H54 (cell line): ENCODE measurements around the gene PLEKHO2.
A peak's percentile ranks its signal among the peaks of the same experiment; 100 is the strongest.

Experiments used
- DNase-seq: peaks from one replicate; pipeline ENCODE4 v3.0.0; 2011; ENCODE audit warnings: low spot score, mixed read lengths; ENCODE audit not compliant: insufficient read length
- FAIRE-seq: peaks from 3 replicates; lab custom pipeline; 2011; peaks lifted over from hg19 to GRCh38; lab: Jason Lieb, UNC
- POLR2A ChIP-seq: IDR thresholded peaks from 2 replicates; pipeline ENCODE4 v1.6.1; 2011; ENCODE audit warnings: low read depth, mild to moderate bottlenecking, low read length

Gene PLEKHO2

DNA sequence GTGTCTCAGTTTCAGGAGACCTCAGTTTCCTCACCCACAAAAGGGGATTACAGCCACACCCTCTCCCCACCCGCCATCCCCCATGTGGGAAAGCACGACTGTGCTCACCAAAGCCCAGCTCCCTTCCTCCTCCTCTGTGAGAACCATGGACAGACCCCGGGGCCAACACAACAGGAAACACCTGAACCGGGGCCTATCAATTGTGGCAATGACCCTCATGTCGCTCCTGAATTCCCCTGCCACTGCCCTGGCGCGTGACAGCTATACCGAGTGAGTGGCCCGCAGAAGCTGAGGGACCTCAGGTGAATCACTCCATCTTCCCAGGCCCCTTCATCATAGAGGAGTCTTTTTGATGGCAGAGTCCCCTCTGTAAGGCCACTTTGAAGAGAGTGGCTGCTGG, 28.6 kb downstream of the PLEKHO2 start:
- DNase-seq = no peak
- no peak for FAIRE-seq
- TF ChIP-seq POLR2A = no peak

DNA sequence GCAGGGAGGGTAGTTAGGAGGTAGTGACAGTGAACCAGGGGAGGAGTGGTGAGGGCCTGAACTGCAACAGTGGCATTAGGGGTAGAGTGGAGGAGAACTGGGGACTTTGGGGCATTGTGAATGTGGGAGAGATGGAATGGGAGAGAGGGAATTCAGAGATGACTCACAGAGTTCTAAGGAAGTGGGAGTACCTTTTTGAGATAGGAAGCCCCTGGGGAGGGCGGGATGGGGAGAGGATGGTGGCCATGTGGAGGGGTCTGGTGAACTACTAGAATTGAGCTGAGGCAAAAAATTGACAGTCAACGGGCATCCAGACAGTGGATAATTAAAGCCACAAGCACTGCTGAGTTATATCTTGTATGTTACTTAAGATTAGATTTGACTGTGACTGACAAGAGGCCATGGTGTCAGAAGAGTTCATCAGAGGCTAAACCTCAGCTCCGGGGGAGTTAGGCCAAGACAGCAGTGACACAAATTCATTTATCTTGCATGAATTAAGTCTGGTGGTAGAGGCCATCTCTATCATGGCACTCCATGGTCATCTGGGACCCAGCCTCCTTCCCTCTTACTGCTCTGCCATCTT, 34.0 kb downstream of the PLEKHO2 start:
- TF ChIP-seq POLR2A = no peak
- FAIRE-seq (no peak), DNase-seq (no peak)

DNA sequence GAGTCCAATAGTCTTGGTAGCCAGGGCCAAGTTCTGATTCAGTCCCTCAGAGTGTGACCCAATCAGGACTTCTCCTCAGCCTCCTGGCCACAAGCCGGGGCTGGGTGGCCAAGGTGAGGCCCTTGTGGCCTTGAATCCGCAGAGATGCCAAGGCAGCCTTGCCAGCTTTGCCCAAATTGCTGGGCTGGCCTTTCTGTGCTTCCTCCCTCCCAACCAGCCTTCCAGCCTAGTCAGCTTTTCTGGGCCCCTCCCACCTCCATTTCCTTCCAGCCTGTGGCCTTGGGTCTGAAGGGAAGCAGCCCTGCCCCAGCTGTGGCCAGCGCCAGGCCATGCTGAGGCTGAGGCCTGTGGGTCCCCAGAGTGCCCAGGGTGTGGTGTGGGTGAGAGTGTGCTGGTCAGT, 35.7 kb downstream of the PLEKHO2 start:
- FAIRE-seq = no peak
- DNase-seq = peak; percentile 45
- TF ChIP-seq POLR2A = no peak

DNA sequence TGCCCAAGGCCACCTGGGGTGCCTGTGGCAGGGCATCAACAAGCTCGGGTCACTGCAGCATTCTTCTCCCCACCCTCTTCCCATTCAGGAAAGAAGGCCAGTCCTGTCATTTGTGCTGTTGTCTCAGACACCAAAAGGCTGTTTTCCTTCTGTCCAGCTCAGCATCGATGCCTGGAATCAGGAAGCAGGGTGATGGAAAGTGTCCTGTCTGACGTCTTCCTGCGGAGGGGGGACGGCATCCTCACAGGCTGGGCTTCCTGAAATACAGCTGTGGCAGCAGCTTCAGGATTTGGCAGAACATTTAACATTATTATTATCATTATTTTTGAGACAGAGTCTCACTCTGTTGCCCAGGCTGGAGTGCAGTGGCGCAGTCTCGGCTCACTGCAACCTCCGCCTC, 37.0 kb downstream of the PLEKHO2 start:
- TF ChIP-seq POLR2A = no peak
- DNase-seq = no peak
- no peak for FAIRE-seq

- no peak for DNase-seq
- FAIRE-seq = no peak
- TF ChIP-seq POLR2A = no peak
Observed at GRCh38 chr15:64883100-64883581, 41.4 kb downstream of the PLEKHO2 start.

GRCh38 chr15:64883997-64884511, 42.3 kb downstream of the PLEKHO2 start:
- FAIRE-seq = no peak
- no peak for TF ChIP-seq POLR2A
- peak; percentile 71 for DNase-seq

- no peak for FAIRE-seq
- no peak for TF ChIP-seq POLR2A
- no peak for DNase-seq
Observed at GRCh38 chr15:64884679-64885078, 43.0 kb downstream of the PLEKHO2 start.

DNA sequence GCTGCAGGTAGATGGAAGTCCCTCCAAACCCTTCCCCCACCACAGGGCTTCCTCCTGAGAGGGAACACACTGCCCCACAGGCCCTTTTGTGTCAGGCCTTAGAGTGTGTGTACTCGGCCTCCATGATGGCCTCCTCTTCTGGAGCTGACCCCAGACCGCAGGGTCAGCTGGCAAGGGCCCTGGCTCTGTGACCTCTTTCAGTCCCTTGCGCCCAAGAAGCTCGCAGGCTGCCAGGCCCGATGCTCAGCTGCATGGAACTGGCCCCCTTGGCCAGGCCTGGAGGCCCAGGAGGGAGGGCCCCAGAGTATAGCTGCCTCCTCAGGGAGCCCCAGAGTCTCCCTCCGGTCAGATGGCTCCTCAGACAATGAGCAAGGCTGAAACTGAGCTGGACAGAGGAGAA, 46.6 kb downstream of the PLEKHO2 start:
- no peak for FAIRE-seq
- no peak for DNase-seq
- no peak for TF ChIP-seq POLR2A

DNA sequence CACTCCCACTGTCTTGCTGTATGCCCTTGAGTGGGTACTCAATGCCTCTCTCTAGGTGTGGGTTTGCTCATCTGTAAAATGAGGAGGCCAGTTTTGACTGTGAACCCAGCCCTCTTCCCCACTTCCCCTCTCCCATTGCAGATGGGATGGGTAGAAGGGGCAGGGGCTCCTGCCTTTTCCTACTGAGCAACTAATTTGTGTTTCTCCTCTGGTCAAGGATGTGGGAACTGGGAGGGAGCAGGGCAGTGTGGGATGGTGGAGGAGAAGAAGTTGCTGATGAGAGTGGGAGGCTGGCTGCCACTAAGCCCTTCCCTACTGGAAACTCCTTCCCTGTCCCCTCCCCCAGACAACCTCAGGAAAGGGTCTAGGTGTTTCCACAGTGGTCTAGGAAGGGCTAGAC, 49.8 kb downstream of the PLEKHO2 start:
- no peak for FAIRE-seq
- no peak for TF ChIP-seq POLR2A
- DNase-seq = no peak

- no peak for TF ChIP-seq POLR2A
- no peak for FAIRE-seq
- no peak for DNase-seq
Observed at GRCh38 chr15:64892847-64893403, 51.2 kb downstream of the PLEKHO2 start.

GRCh38 chr15:64893481-64894394, 52.0 kb downstream of the PLEKHO2 start:
- peak; percentile 52 for DNase-seq
- 0 out of 2 replicates have a peak, but pooled peaks have one; percentile 5 for TF ChIP-seq POLR2A
- FAIRE-seq = no peak

- FAIRE-seq (no peak), DNase-seq (no peak)
- no peak for TF ChIP-seq POLR2A
Observed at GRCh38 chr15:64894395-64895056, 52.8 kb downstream of the PLEKHO2 start.

- TF ChIP-seq POLR2A = no peak
- FAIRE-seq (no peak), DNase-seq (no peak)
Observed at GRCh38 chr15:64895285-64896065, 53.8 kb downstream of the PLEKHO2 start.
